T-cell (primary cell): ENCODE measurements around the gene OR52A5. TPM values are rescaled to one million over a fixed set of nuclear protein-coding genes. Genes with fewer than 3 reads are reported as not detected.
"Not testable (repeated sequence)": the region's sequence is repeated elsewhere in the genome, so short reads cannot be mapped to it uniquely, and the experiment has no call there.

Source experiments
- ATAC-seq, 4 experiments: fragments of 200-7000 bp in 3 of 4; fragments of 150-1000 bp in 1 of 4; cut with Tn5 transposase; replicated peaks in 1 of 4; 1 replicate in 3 of 4; 2 replicates in 1 of 4; pipeline ENCODE4 v1.10.0; 2021; ENCODE audit warnings: moderate library complexity in 3 of 4, mild to moderate bottlenecking in 2 of 4, moderate number of reproducible peaks in 1 of 4
- CTCF ChIA-PET, 2 donors: fragments of 300-600 bp; sonication (Branson Sonifier 250); formaldehyde crosslinking; loops; one replicate each; lab custom pipeline; 2022; ENCODE audit warnings: antibody characterized with exemption in 2 of 2; lab: Charles Lee
- POLR2A ChIA-PET, 2 donors: fragments of 300-600 bp; sonication (Branson Sonifier 250); formaldehyde crosslinking; loops; one replicate each; lab custom pipeline; 2022; ENCODE audit warnings: antibody characterized with exemption in 2 of 2; lab: Charles Lee
- DNase-seq, 35 experiments: peaks; one replicate each; pipeline versions ENCODE4 v3.0.0 to v3.0.0-alpha.2; 2013 to 2023
- H3K27ac ChIP-seq: one replicate; pipeline ENCODE4 v1.5.1; 2013; ENCODE audit warnings: low read length
- H3K27me3 ChIP-seq, 2 experiments: replicated peaks in 1 of 2; 1 replicate in 1 of 2; 2 replicates in 1 of 2; pipeline versions ENCODE4 v1.6.1 to v1.7.0; 2013; ENCODE audit warnings: low read length in 1 of 2, mixed read lengths in 1 of 2; ENCODE audit not compliant: control insufficient read depth in 2 of 2, insufficient read depth in 2 of 2; ENCODE audit errors: extremely low read depth in 1 of 2
- H3K36me3 ChIP-seq, 2 donors: 1 replicate in 1 of 2; 2 replicates in 1 of 2; pipeline versions ENCODE4 v1.6.1 to v1.7.0; 2013; ENCODE audit warnings: low read length in 1 of 2; ENCODE audit not compliant: control insufficient read depth in 2 of 2, insufficient read depth in 1 of 2; ENCODE audit errors: extremely low read depth in 1 of 2
- H3K4me1 ChIP-seq, 2 experiments: 1 replicate in 1 of 2; 2 replicates in 1 of 2; pipeline versions ENCODE4 v1.6.1 to v1.7.0; 2013; ENCODE audit warnings: low read length in 2 of 2, mixed read lengths in 1 of 2; ENCODE audit not compliant: insufficient read depth in 2 of 2, control insufficient read depth in 1 of 2; ENCODE audit errors: extremely low read depth in 1 of 2
- H3K4me3 ChIP-seq, 2 donors: 1 replicate in 1 of 2; 2 replicates in 1 of 2; pipeline versions ENCODE4 v1.5.1 to v1.7.0; 2013; ENCODE audit warnings: mild to moderate bottlenecking in 2 of 2, low read length in 1 of 2, moderate library complexity in 1 of 2; ENCODE audit not compliant: control insufficient read depth in 1 of 2; ENCODE audit errors: extremely low read depth in 1 of 2
- H3K9me3 ChIP-seq: 2 replicates; pipeline ENCODE4 v1.7.0; 2013
- H3K27ac Mint-ChIP-seq, 2 donors: one replicate each; pipeline ENCODE4 v1.8.0; 2020 to 2021; ENCODE audit warnings: mild to moderate bottlenecking in 2 of 2, mixed read lengths in 2 of 2
- H3K27me3 Mint-ChIP-seq, 2 donors: one replicate each; pipeline ENCODE4 v1.8.0; 2021 to 2022; ENCODE audit warnings: mixed read lengths in 2 of 2
- H3K36me3 Mint-ChIP-seq: one replicate; pipeline ENCODE4 v1.8.0; 2021; ENCODE audit warnings: mixed read lengths
- H3K4me1 Mint-ChIP-seq, 3 donors: one replicate each; pipeline ENCODE4 v1.8.0; 2020 to 2022; ENCODE audit warnings: mixed read lengths in 3 of 3, mild to moderate bottlenecking in 1 of 3
- H3K4me3 Mint-ChIP-seq, 3 donors: one replicate each; pipeline ENCODE4 v1.8.0; 2020 to 2022; ENCODE audit warnings: mild to moderate bottlenecking in 3 of 3, mixed read lengths in 3 of 3, moderate library complexity in 3 of 3
- H3K9me3 Mint-ChIP-seq, 3 donors: one replicate each; pipeline ENCODE4 v1.8.0; 2020 to 2022; ENCODE audit warnings: mixed read lengths in 3 of 3
- WGBS: methylation state at CpG from one replicate; pipeline ENCODE4 v1.1.5; 2013; ENCODE audit warnings: missing lambda C conversion rate; ENCODE audit not compliant: insufficient coverage; 5-methylcytosine and 5-hydroxymethylcytosine counted together
- total RNA-seq, 35 experiments: library from RNA in 6 of 35; stranded (reverse) in 6 of 35; fragments of 120-200 nt in 1 of 35; gene quantifications; one replicate each; pipeline versions ENCODE4 v1.2.1 to v1.2.4 and lab custom pipeline; 2013 to 2026

The OR52A5 gene
- total RNA-seq, 5 donors from 2014 or later (not counting 1 experiment from before 2014, with no cell fraction given), result not detected

GRCh38 chr11:5144206-5144605 is 6.0 kb upstream of the OR52A5 start:
- ATAC-seq, H3K4me1 Mint-ChIP-seq, H3K27ac Mint-ChIP-seq, POLR2A ChIA-PET, CTCF ChIA-PET, DNase-seq, H3K36me3 Mint-ChIP-seq, H3K27ac ChIP-seq, H3K27me3 Mint-ChIP-seq, H3K36me3 ChIP-seq, H3K27me3 ChIP-seq, H3K9me3 ChIP-seq, H3K4me3 Mint-ChIP-seq, H3K4me3 ChIP-seq, H3K4me1 ChIP-seq, H3K9me3 Mint-ChIP-seq: not testable (repeated sequence)
- WGBS, result 98% methylated on average over 20 of the region's 21 CpGs

DNA sequence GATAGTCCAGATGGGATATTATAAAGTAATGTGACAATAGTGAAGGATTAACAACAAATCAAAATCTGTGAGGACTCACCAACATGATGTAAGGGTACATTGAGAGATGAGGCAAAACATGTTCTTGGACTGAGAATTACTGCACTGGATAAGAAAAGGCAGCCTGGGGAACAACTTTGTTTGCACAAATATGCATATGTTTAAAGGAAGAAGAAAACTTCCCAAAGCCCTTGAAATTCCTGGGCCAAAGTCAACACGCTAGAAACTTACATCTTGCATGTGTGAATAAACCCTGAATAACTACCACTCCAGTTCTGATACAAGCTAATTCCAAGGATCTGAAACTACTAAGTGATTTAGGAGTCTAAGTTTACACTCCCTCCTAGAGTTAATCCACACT is 1.1 kb downstream of the OR52A5 start:
- Histone ChIP-seq H3K4me3 (no peak overlapping the region), H3K27ac (no peak overlapping the region), H3K9me3 (no peaks in the 10 kb centered on the region), H3K27me3 (no peaks in the 10 kb centered on the region), H3K4me1 (no peaks in the 10 kb centered on the region), H3K36me3 (no peaks in the 10 kb centered on the region)
- Mint-ChIP-seq H3K4me3 (no peak overlapping the region), H3K9me3 (no peaks in the 10 kb centered on the region), H3K27ac (no peak overlapping the region), H3K36me3 (no peaks in the 10 kb centered on the region), H3K4me1 (no peaks in the 10 kb centered on the region), H3K27me3 (peaks cover 0 to 11% of the 10 kb centered on the region in 2 donors)
- ChIA-PET POLR2A (no interaction called here), CTCF (no interaction called here)
- no CpG with 5 or more reads among the region's 1 CpG for WGBS
- DNase-seq (no peak), ATAC-seq (no peak)

DNA sequence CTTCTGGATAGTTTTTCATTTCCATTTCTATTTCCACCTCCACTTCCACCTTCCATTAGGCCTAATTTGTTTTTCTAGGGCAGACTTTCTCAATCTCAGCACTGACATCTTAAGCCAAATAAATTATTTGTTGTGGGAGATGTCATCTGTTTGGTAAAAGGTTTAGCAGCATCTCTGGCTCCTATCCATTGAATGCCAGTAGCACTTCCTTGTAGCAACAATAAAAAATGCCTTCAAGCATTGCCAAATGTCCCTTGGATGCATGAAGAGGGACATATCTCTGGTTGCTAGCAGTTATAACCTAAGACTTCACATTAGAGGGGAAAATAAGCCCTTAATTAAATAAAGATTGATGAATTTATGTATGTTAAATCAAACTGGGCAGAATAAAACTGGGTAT is 1.9 kb downstream of the OR52A5 start:
- ChIA-PET CTCF (no interaction called here), POLR2A (no interaction called here)
- no peak overlapping the region for H3K4me3 Mint-ChIP-seq
- no peaks in the 10 kb centered on the region for H3K27me3 ChIP-seq
- H3K36me3 Mint-ChIP-seq, result no peaks in the 10 kb centered on the region
- H3K4me1 Mint-ChIP-seq, result no peaks in the 10 kb centered on the region
- ATAC-seq (no peak), DNase-seq (no peak)
- no peaks in the 10 kb centered on the region for H3K4me1 ChIP-seq
- no peak overlapping the region for H3K27ac ChIP-seq
- H3K36me3 ChIP-seq, result no peaks in the 10 kb centered on the region
- no peaks in the 10 kb centered on the region for H3K9me3 ChIP-seq
- no peak overlapping the region for H3K4me3 ChIP-seq
- H3K9me3 Mint-ChIP-seq, result no peaks in the 10 kb centered on the region
- no peak overlapping the region for H3K27ac Mint-ChIP-seq
- peaks cover 0 to 11% of the 10 kb centered on the region in 2 donors for H3K27me3 Mint-ChIP-seq

GRCh38 chr11:5131584-5132335 is 6.4 kb downstream of the OR52A5 start:
- POLR2A ChIA-PET, result no interaction called here
- Histone ChIP-seq H3K4me1 (no peaks in the 10 kb centered on the region), H3K4me3 (no peak overlapping the region), H3K27ac (no peak overlapping the region), H3K36me3 (no peaks in the 10 kb centered on the region), H3K27me3 (no peaks in the 10 kb centered on the region), H3K9me3 (no peaks in the 10 kb centered on the region)
- CTCF ChIA-PET, result interaction anchor here in 1 of 2 donors (1.0 kb wide), 1 partner anchor 9 kb away, joined by 4 read pairs; no protein-coding TSS in a partner anchor
- no peaks in the 10 kb centered on the region for H3K9me3 Mint-ChIP-seq
- H3K4me1 Mint-ChIP-seq, result no peaks in the 10 kb centered on the region
- no peak overlapping the region for H3K4me3 Mint-ChIP-seq
- DNase-seq (no peak), ATAC-seq (no peak)
- no peak overlapping the region for H3K27ac Mint-ChIP-seq
- H3K27me3 Mint-ChIP-seq, result peaks cover 1 to 7% of the 10 kb centered on the region in 2 donors
- no peaks in the 10 kb centered on the region for H3K36me3 Mint-ChIP-seq
- 71% methylated on average over 6 of the region's 8 CpGs for WGBS

DNA sequence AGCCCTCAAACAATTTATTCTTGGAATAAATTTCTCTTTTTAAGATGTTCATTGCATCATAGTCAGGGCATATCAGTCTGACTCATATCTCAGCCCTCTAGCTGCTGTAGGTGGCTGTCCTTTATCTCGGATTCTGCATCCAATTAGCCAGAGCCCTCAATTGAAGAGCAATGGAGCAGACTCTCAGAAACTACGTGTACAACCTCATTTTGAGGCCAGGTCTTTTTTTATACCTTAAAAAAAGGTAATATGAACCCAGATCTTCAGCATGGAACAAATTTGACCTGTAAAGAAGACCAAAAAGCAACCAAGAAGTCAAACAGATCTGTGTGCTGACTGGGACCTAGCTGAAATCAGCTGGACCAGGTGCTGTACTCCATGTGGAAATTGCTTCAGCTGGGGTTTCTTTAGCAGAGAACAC is 8.7 kb downstream of the OR52A5 start:
- Histone ChIP-seq H3K27ac (no peak overlapping the region), H3K36me3 (no peaks in the 10 kb centered on the region), H3K4me1 (no peaks in the 10 kb centered on the region), H3K4me3 (no peak overlapping the region), H3K27me3 (no peaks in the 10 kb centered on the region), H3K9me3 (no peaks in the 10 kb centered on the region)
- WGBS, result 57% methylated on average over 2 of the region's 2 CpGs
- H3K36me3 Mint-ChIP-seq, result no peaks in the 10 kb centered on the region
- ATAC-seq (no peak), DNase-seq (no peak)
- peaks cover 1 to 3% of the 10 kb centered on the region in 2 donors for H3K27me3 Mint-ChIP-seq
- CTCF ChIA-PET, result no interaction called here
- no peaks in the 10 kb centered on the region for H3K9me3 Mint-ChIP-seq
- POLR2A ChIA-PET, result no interaction called here
- no peak overlapping the region for H3K4me3 Mint-ChIP-seq
- no peak overlapping the region for H3K27ac Mint-ChIP-seq
- no peaks in the 10 kb centered on the region for H3K4me1 Mint-ChIP-seq

DNA sequence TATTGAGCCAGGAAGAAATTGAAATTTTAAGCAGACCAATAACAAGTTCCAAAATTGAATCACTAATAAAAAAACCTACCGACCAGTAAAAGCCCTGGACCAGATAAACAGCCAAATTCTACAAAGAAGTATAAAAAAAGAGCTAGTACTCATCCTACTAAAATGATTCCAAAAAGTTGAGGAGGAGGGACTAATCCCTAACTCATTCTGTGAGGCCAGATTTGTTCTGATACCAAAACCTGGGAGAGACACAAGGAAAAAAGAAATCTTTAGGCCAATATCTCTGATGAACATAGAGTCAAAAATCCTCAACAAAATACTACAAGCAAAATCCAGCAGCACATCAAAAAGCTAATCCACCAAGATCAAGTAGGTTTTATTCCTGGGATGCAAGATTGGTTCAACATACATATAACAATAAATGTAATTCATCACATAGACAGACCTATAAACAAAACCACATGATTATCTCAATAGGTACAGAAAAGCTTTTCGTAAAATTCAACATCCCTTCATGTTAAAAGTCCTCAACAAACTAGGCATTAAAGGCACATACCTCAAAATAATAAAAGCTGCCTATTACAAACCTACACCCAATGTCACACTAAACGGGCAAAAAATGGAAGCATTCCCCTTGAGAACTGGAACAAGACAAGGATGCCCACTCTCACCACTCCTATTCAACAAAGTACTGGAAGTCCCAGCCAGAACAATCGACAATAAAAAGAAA is 13.1 kb downstream of the OR52A5 start:
- no peaks in the 10 kb centered on the region for H3K9me3 ChIP-seq
- no peaks in the 10 kb centered on the region for H3K9me3 Mint-ChIP-seq
- ChIA-PET CTCF (interaction anchor here in 1 of 2 donors (0.9 kb wide), 1 partner anchor 684 kb away, joined by 3 read pairs; no protein-coding TSS in a partner anchor), POLR2A (no interaction called here)
- no peaks in the 10 kb centered on the region for H3K36me3 Mint-ChIP-seq
- H3K4me1 ChIP-seq, result no peaks in the 10 kb centered on the region
- H3K4me3 ChIP-seq, result no peak overlapping the region
- peaks cover 7 to 17% of the 10 kb centered on the region in 2 donors for H3K27me3 Mint-ChIP-seq
- H3K27ac ChIP-seq, result no peak overlapping the region
- no peak overlapping the region for H3K4me3 Mint-ChIP-seq
- no peaks in the 10 kb centered on the region for H3K36me3 ChIP-seq
- H3K27me3 ChIP-seq, result no peaks in the 10 kb centered on the region
- WGBS, result 82% methylated on average over 3 of the region's 4 CpGs
- no peak overlapping the region for H3K27ac Mint-ChIP-seq
- no peaks in the 10 kb centered on the region for H3K4me1 Mint-ChIP-seq
- no peak for DNase-seq
- no peak for ATAC-seq
